WTC11 (cell line): ENCODE measurements around the gene KLHL29. TPM values are rescaled to one million over a fixed set of nuclear protein-coding genes. Genes with fewer than 3 reads are reported as not detected.

Experiments used
- ATAC-seq: fragments of 200-7000 bp; cut with Tn5 transposase; 2 replicates; pipeline ENCODE4 v1.10.0; 2021; ENCODE audit warnings: mild to moderate bottlenecking, moderate library complexity
- CTCF ChIA-PET: fragments of 300-600 bp; sonication (Branson Sonifier 250); formaldehyde crosslinking; loops from one replicate; lab custom pipeline; 2021; ENCODE audit warnings: antibody characterized with exemption; lab: Charles Lee
- POLR2A ChIA-PET: fragments of 350-600 bp; sonication (Branson Sonifier 250); formaldehyde crosslinking; loops from one replicate; lab custom pipeline; 2021; ENCODE audit warnings: antibody characterized with exemption; lab: Charles Lee
- DNase-seq: peaks from one replicate; pipeline ENCODE4 v3.0.0; 2021; ENCODE audit warnings: low spot score
- H3K27ac Mint-ChIP-seq: 2 replicates; pipeline ENCODE4 v1.8.0; 2021; ENCODE audit warnings: mixed read lengths
- H3K27me3 Mint-ChIP-seq: 2 replicates; pipeline ENCODE4 v1.8.0; 2021; ENCODE audit warnings: low read depth, mild to moderate bottlenecking, moderate library complexity, mixed read lengths
- H3K36me3 Mint-ChIP-seq: 2 replicates; pipeline ENCODE4 v1.8.0; 2021; ENCODE audit warnings: mixed read lengths
- H3K4me1 Mint-ChIP-seq: 2 replicates; pipeline ENCODE4 v1.8.0; 2022; ENCODE audit warnings: mixed read lengths
- H3K4me3 Mint-ChIP-seq: 2 replicates; pipeline ENCODE4 v1.8.0; 2021; ENCODE audit warnings: mild to moderate bottlenecking, moderate library complexity, mixed read lengths
- H3K9me3 Mint-ChIP-seq: 2 replicates; pipeline ENCODE4 v1.8.0; 2021; ENCODE audit warnings: mixed read lengths
- ATF3 ChIP-seq: sonication (generic); formaldehyde crosslinking; conservative IDR thresholded peaks from 2 replicates; pipeline ENCODE4 v1.8.1; 2022; ENCODE audit warnings: mild to moderate bottlenecking, missing genetic modification reagents
- CTCF ChIP-seq: fragments of 200-600 bp; IDR thresholded peaks from 2 replicates; pipeline ENCODE4 v1.8.0; 2022; ENCODE audit warnings: antibody characterized with exemption
- FOXP1 ChIP-seq: sonication (generic); formaldehyde crosslinking; IDR thresholded peaks from 2 replicates; pipeline ENCODE4 v1.8.0; 2022; ENCODE audit warnings: missing genetic modification reagents, mild to moderate bottlenecking, moderate library complexity, borderline replicate concordance
- GRHL2 ChIP-seq: fragments of 250-450 bp; sonication (Bioruptor Pico); IDR thresholded peaks from 2 replicates; pipeline ENCODE4 v1.8.0; 2022; ENCODE audit warnings: mild to moderate bottlenecking, moderate library complexity; ENCODE audit not compliant: insufficient replicate concordance, severe bottlenecking
- PRRX2 ChIP-seq: fragments of 250-450 bp; sonication (Bioruptor Pico); IDR thresholded peaks from 2 replicates; pipeline ENCODE4 v1.8.0; 2021; ENCODE audit warnings: mild to moderate bottlenecking
- RELA ChIP-seq: sonication (generic); formaldehyde crosslinking; IDR thresholded peaks from 2 replicates; pipeline ENCODE4 v1.8.1; 2022; ENCODE audit warnings: missing genetic modification reagents, mild to moderate bottlenecking, borderline replicate concordance
- SMAD4 ChIP-seq: sonication (generic); formaldehyde crosslinking; IDR thresholded peaks from 2 replicates; pipeline ENCODE4 v1.8.0; 2022; ENCODE audit warnings: mild to moderate bottlenecking, missing genetic modification reagents
- ZMAT4 ChIP-seq: fragments of 250-450 bp; sonication (Bioruptor Pico); IDR thresholded peaks from 2 replicates; pipeline ENCODE4 v1.9.0; 2021; ENCODE audit warnings: mild to moderate bottlenecking
- ZNF317 ChIP-seq: sonication (generic); formaldehyde crosslinking; IDR thresholded peaks from 2 replicates; pipeline ENCODE4 v1.8.1; 2023; ENCODE audit warnings: low read depth, mild to moderate bottlenecking, moderate library complexity, missing genetic modification reagents, borderline replicate concordance
- ZNF396 ChIP-seq: fragments of 250-450 bp; sonication (Bioruptor Pico); IDR thresholded peaks from 2 replicates; pipeline ENCODE4 v1.8.0; 2021; ENCODE audit warnings: mild to moderate bottlenecking, moderate library complexity, borderline replicate concordance
- ZNF416 ChIP-seq: fragments of 250-450 bp; sonication (Bioruptor Pico); IDR thresholded peaks from 2 replicates; pipeline ENCODE4 v1.9.0; 2021; ENCODE audit warnings: mild to moderate bottlenecking, inconsistent platforms
- ZSCAN18 ChIP-seq: fragments of 250-450 bp; sonication (Bioruptor Pico); IDR thresholded peaks from 2 replicates; pipeline ENCODE4 v2.1.2; 2022; ENCODE audit warnings: mild to moderate bottlenecking, moderate library complexity
- total RNA-seq: library from RNA; stranded (reverse); gene quantifications from 3 replicates; pipeline ENCODE4 v1.2.3, GENCODE V29; 2021

Gene KLHL29
- total RNA-seq, 1 experiment from 2014 or later: 7.1 TPM

GRCh38 chr2:23524261-23524706 lies 139.3 kb downstream of the KLHL29 start:
- Mint-ChIP-seq H3K27me3 (no peaks in the 10 kb centered on the region), H3K4me3 (no peak overlapping the region), H3K36me3 (no peaks in the 10 kb centered on the region), H3K27ac (no peak overlapping the region), H3K9me3 (no peaks in the 10 kb centered on the region), H3K4me1 (peaks cover 37% of the 10 kb centered on the region)
- DNase-seq: no peak
- TF ChIP-seq FOXP1 (CRISPR knock-in tag): no peak
- TF ChIP-seq GRHL2 (CRISPR knock-in tag): no peak
- TF ChIP-seq PRRX2 (CRISPR knock-in tag): no peak
- TF ChIP-seq ZNF317 (CRISPR knock-in tag): no peak
- TF ChIP-seq ZNF396 (CRISPR knock-in tag): no peak
- no peak for ATAC-seq
- CTCF ChIA-PET: interaction anchor here (0.8 to 1.5 kb wide), 2 partner anchors 19 to 212 kb away, joined by 3 read pairs; no protein-coding TSS in a partner anchor
- POLR2A ChIA-PET: no interaction called here

GRCh38 chr2:23525137-23525765 lies 140.3 kb downstream of the KLHL29 start:
- no peaks in the 10 kb centered on the region for H3K9me3 Mint-ChIP-seq
- peaks cover 28% of the 10 kb centered on the region for H3K4me1 Mint-ChIP-seq
- ChIA-PET CTCF (interaction anchor here (1.5 kb wide), 2 partner anchors 20 to 213 kb away, joined by 3 to 4 read pairs; no protein-coding TSS in a partner anchor), POLR2A (interaction anchor here (0.6 kb wide), 1 partner anchor 50 kb away, joined by 7 read pairs; no protein-coding TSS in a partner anchor)
- ATAC-seq (no peak), DNase-seq (no peak)
- H3K27me3 Mint-ChIP-seq: no peaks in the 10 kb centered on the region
- no peaks in the 10 kb centered on the region for H3K36me3 Mint-ChIP-seq
- no peak for TF ChIP-seq ATF3 (CRISPR knock-in tag)
- TF ChIP-seq ZSCAN18 (CRISPR knock-in tag): no peak
- no peak for TF ChIP-seq ZNF416
- no peak for TF ChIP-seq CTCF
- TF ChIP-seq, all 79 proteins: peak for 0
- Mint-ChIP-seq H3K4me3 (no peak overlapping the region), H3K27ac (no peak overlapping the region)

- POLR2A ChIA-PET: interaction anchor here (0.6 kb wide), 1 partner anchor 51 kb away, joined by 7 read pairs; no protein-coding TSS in a partner anchor
- Mint-ChIP-seq H3K4me1 (peaks cover 20% of the 10 kb centered on the region), H3K36me3 (no peaks in the 10 kb centered on the region), H3K27ac (no peak overlapping the region), H3K9me3 (no peaks in the 10 kb centered on the region), H3K27me3 (no peaks in the 10 kb centered on the region), H3K4me3 (no peak overlapping the region)
- no peak for TF ChIP-seq ZMAT4
- CTCF ChIA-PET: interaction anchor here (1.5 kb wide), 1 partner anchor 21 kb away, joined by 4 read pairs; no protein-coding TSS in a partner anchor
- ATAC-seq (no peak), DNase-seq (no peak)
These were observed 141.1 kb downstream of the KLHL29 start for GRCh38 chr2:23526114-23526513.

GRCh38 chr2:23526835-23527790 lies 142.1 kb downstream of the KLHL29 start:
- H3K36me3 Mint-ChIP-seq: no peaks in the 10 kb centered on the region
- POLR2A ChIA-PET: no interaction called here

More at GRCh38 chr2:23526835-23527790, 142.1 kb downstream of the KLHL29 start:
- TF ChIP-seq SMAD4 (no peak), RELA (CRISPR knock-in tag) (no peak)
- TF ChIP-seq, all 79 proteins: peak for 0
- ATAC-seq (no peak), DNase-seq (no peak)
- Mint-ChIP-seq H3K27ac (no peak overlapping the region), H3K4me3 (no peak overlapping the region), H3K4me1 (peaks cover 20% of the 10 kb centered on the region), H3K27me3 (no peaks in the 10 kb centered on the region), H3K9me3 (no peaks in the 10 kb centered on the region)
- CTCF ChIA-PET: interaction anchor here (0.6 kb wide), 1 partner anchor 203 kb away, joined by 4 read pairs; no protein-coding TSS in a partner anchor
